Esophagus squamous epithelium (tissue), 5 donors: ENCODE measurements around the gene SAA1. TPM values are rescaled to one million over a fixed set of nuclear protein-coding genes. Genes with fewer than 3 reads are reported as not detected.

Experiments
- DNase-seq: peaks from one replicate; lab custom pipeline; 2025; lab: John Stamatoyannopoulos, UW
- H3K27ac ChIP-seq, 4 donors: fragments of 200-600 bp; sonication (generic); one replicate each; pipeline ENCODE4 v1.5.1; 2016 to 2019; ENCODE audit warnings: mild to moderate bottlenecking in 1 of 4
- H3K27me3 ChIP-seq, 4 donors: fragments of 200-600 bp; sonication (generic); 1 replicate in 3 of 4; 2 replicates in 1 of 4; pipeline versions ENCODE4 v1.5.1 to v1.6.0; 2017 to 2021; ENCODE audit warnings: antibody characterized with exemption in 1 of 4
- H3K36me3 ChIP-seq, 3 donors: fragments of 200-600 bp; sonication (generic); one replicate each; pipeline ENCODE4 v1.5.1; 2016 to 2019
- H3K4me1 ChIP-seq, 3 donors: fragments of 200-600 bp; sonication (generic); one replicate each; pipeline ENCODE4 v1.5.1; 2017 to 2019
- H3K4me3 ChIP-seq, 4 donors: fragments of 200-600 bp; sonication (generic); 1 replicate in 3 of 4; 2 replicates in 1 of 4; pipeline ENCODE4 v1.5.1; 2016 to 2019; ENCODE audit warnings: mild to moderate bottlenecking in 2 of 4, moderate library complexity in 1 of 4
- H3K9me3 ChIP-seq, 3 donors: fragments of 200-600 bp; sonication (generic); one replicate each; pipeline ENCODE4 v1.5.1; 2016 to 2019
- POLR2A ChIP-seq, 4 donors: fragments of 450-650 bp; IDR thresholded peaks; one replicate each; pipeline ENCODE4 v1.6.1; 2017; ENCODE audit warnings: antibody characterized with exemption in 4 of 4, mild to moderate bottlenecking in 4 of 4, moderate library complexity in 3 of 4
- WGBS, 2 donors: methylation state at CpG; one replicate each; pipeline ENCODE4 v1.1.5; 2018; 5-methylcytosine and 5-hydroxymethylcytosine counted together
- intact Hi-C: fragments of 100-400 bp; cut with DNase I; formaldehyde crosslinking; loops from one replicate; pipeline ENCODE4 v1.15.0; 2022
- total RNA-seq, 4 donors: library from RNA; depleted of rRNA; stranded (reverse); fragments of >200 nt; gene quantifications; one replicate each; pipeline ENCODE4 v1.1.0, GENCODE V29; 2016
- TF ChIP-seq, protein P1 (sequence below), 6 experiments: fragments of 450-650 bp in 4 of 6; fragments of 200-600 bp in 2 of 6; sonication (generic) in 2 of 6; IDR thresholded peaks; one replicate each; pipeline ENCODE4 v1.5.1; 2016 to 2019; ENCODE audit warnings: antibody characterized with exemption in 6 of 6, mild to moderate bottlenecking in 4 of 6, moderate library complexity in 4 of 6
- donor health status: DM: yes; HTN: yes; CAD: no.

Gene SAA1
- total RNA-seq, 4 donors from 2014 or later, result 2.3 to 207 (median 22.6) TPM

DNA sequence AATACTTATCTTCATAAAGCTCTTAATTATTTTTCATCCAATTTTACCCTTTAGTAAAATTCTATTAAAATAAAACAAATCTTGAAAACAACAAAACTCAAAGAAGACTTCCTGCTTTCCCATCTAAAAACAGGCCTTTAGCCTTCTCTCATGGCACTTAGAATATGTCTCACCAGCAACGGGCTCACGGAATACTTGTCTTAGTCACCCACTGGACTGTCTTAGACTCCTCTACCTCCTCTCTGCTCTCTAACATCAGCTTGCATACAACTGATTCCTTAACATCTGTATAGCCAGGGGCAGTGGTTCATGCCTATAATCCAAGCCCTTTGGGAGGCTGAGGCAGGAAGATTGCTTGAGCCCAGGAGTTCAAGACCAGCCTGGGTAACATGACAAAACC is 42.2 kb downstream of the SAA1 start:
- H3K4me1 ChIP-seq, result peaks cover 13 to 74% (median 33%) of the 10 kb centered on the region in 3 donors
- H3K9me3 ChIP-seq, result no peaks in the 10 kb centered on the region
- intact Hi-C loops, result no loop called here
- no peak for DNase-seq
- 57 to 81% methylated on average over 2 of the region's 2 CpGs for WGBS, 2 donors
- peak overlapping the region in 3 of 4 donors; percentile 28 to 74 (median 65) for H3K27ac ChIP-seq
- H3K27me3 ChIP-seq, result no peaks in the 10 kb centered on the region
- TF ChIP-seq, protein P1, sequence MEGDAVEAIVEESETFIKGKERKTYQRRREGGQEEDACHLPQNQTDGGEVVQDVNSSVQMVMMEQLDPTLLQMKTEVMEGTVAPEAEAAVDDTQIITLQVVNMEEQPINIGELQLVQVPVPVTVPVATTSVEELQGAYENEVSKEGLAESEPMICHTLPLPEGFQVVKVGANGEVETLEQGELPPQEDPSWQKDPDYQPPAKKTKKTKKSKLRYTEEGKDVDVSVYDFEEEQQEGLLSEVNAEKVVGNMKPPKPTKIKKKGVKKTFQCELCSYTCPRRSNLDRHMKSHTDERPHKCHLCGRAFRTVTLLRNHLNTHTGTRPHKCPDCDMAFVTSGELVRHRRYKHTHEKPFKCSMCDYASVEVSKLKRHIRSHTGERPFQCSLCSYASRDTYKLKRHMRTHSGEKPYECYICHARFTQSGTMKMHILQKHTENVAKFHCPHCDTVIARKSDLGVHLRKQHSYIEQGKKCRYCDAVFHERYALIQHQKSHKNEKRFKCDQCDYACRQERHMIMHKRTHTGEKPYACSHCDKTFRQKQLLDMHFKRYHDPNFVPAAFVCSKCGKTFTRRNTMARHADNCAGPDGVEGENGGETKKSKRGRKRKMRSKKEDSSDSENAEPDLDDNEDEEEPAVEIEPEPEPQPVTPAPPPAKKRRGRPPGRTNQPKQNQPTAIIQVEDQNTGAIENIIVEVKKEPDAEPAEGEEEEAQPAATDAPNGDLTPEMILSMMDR (IDR thresholded peaks at IDR 0.05), result no peak
- no peak for TF ChIP-seq POLR2A (IDR thresholded peaks at IDR 0.05)
- peaks cover 0 to 68% (median 3%) of the 10 kb centered on the region in 3 donors for H3K36me3 ChIP-seq
- H3K4me3 ChIP-seq, result no peak overlapping the region

DNA sequence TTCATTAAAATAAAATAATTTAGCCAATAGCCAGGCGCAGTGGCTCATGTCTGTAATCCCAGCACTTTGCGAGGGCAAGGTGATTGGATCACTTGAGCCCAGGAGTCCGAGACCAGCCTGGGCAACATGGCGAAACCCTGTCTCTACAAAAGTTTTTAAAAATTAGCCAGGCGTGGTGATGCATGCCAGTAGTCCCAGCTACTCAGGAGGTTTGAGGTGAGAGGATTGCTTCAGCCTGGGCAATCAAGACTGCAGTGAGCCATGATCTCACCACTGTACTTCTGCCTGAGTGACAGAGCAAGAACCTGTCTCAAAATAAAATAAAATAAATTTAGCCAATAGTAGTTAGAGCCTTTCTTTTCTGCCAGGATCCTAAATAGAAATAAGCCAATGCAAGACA is 43.6 kb downstream of the SAA1 start:
- Histone ChIP-seq H3K27ac (peak overlapping the region in 3 of 4 donors; percentile 47 to 78 (median 76)), H3K36me3 (peaks cover 0 to 54% (median 3%) of the 10 kb centered on the region in 3 donors), H3K27me3 (no peaks in the 10 kb centered on the region), H3K9me3 (no peaks in the 10 kb centered on the region), H3K4me1 (peaks cover 15 to 81% (median 37%) of the 10 kb centered on the region in 3 donors), H3K4me3 (no peak overlapping the region)
- 92 to 93% methylated on average over 5 of the region's 5 CpGs for WGBS, 2 donors
- no peak for DNase-seq
- intact Hi-C loops, result no loop called here
- no peak for TF ChIP-seq POLR2A (IDR thresholded peaks at IDR 0.05)
- TF ChIP-seq, protein P1 (IDR thresholded peaks at IDR 0.05), result no peak

DNA sequence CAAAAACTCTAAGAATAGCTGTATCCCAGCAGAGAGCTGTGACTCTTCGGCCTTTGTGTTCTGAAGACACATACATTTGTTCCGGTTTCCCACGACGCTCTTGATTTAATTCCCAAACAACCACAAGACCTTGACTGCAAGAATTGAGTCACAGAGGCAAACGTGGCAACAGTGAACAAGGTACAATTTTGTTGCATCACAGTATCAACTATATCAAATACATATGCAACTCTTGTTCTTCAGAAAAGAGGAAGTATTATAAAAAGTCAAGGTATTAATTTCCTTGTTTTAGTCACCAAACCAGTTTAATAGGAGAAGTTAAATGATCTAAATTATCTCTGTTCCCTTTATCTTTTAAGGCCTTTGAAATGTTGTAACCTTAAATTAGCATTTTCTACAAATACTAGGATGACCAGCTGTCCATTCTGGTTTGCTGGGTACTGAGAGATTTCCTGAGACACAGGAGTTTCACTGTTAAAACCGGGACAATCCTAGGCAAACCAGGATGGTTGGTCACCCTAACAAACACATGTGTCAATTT is 44.8 kb downstream of the SAA1 start:
- H3K36me3 ChIP-seq, result peaks cover 0 to 44% (median 3%) of the 10 kb centered on the region in 3 donors

DNA sequence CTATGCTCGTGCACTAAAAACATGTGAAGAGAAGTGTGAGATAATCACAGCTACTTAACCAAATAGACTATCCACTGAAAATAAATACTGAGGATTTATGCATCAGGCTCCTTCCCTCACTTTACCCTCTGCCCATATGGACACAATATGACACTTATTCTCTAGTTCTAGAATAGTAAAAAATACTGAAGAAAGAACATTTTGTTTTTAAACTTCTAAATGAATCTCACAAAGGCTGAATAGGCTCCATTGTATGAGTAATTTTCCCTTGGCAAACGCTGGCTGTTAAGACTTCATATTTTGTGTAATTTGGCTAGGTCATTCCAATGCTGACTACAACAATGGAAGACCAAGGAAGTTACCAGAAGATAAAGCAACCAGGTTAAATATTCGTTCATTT is 45.9 kb downstream of the SAA1 start:
- no peak for TF ChIP-seq POLR2A (IDR thresholded peaks at IDR 0.05)
- TF ChIP-seq, protein P1 (IDR thresholded peaks at IDR 0.05), result no peak
- no peaks in the 10 kb centered on the region for H3K9me3 ChIP-seq
- H3K4me1 ChIP-seq, result peaks cover 15 to 63% (median 37%) of the 10 kb centered on the region in 3 donors
- WGBS, 2 donors, result 25 to 44% methylated on average over 3 of the region's 3 CpGs
- no peak for DNase-seq
- no peak overlapping the region for H3K4me3 ChIP-seq
- peaks cover 0 to 44% (median 3%) of the 10 kb centered on the region in 3 donors for H3K36me3 ChIP-seq
- H3K27ac ChIP-seq, result peak overlapping the region; percentile 62 to 78 (median 74)
- intact Hi-C loops, result no loop called here
- no peaks in the 10 kb centered on the region for H3K27me3 ChIP-seq

More for the DNA sequence above, 44.8 kb downstream of the SAA1 start:
- DNase-seq, result no peak
- H3K27me3 ChIP-seq, result no peaks in the 10 kb centered on the region
- 36 to 60% methylated on average over 6 of the region's 6 CpGs for WGBS, 2 donors
- H3K4me3 ChIP-seq, result no peak overlapping the region
- peaks cover 15 to 69% (median 37%) of the 10 kb centered on the region in 3 donors for H3K4me1 ChIP-seq
- H3K9me3 ChIP-seq, result no peaks in the 10 kb centered on the region
- H3K27ac ChIP-seq, result peak overlapping the region; percentile 62 to 78 (median 76)
- intact Hi-C loops, result no loop called here
- TF ChIP-seq POLR2A (IDR thresholded peaks at IDR 0.05), result no peak
- TF ChIP-seq, protein P1 (IDR thresholded peaks at IDR 0.05), result no peak

DNA sequence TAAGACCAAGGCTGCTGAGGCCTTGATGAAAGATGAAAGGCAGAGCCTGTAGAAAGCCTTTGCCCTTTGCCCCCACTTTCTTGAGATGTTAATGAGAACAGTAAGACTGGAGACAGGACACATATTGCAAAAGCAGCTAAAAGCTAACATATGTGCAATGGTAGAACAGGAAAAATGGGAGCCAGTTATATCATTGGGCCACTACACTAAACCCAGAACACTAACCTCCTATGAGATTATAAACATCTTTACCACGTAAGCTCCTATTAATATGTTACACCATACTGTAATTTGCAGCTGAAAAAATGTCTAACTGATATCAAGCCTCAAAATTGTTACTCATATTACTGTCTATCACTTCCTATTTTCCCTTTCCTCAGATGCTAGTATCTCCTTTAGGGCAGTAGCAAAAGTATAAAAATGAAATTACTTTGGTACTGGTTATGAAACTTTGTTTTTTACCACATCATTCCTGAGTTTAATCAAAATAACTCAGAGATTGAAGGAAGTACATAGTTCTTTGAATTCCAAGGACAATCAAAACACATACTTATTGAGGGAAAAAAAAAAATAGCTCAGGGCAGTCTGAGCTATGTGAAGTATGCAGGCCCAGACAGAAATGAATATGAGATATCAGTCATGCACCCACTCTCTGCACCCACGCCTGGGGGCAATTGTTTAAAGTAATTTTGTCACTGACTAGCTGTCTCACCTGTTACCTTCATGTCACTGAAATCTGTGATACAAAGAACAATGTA is 46.8 kb downstream of the SAA1 start:
- Histone ChIP-seq H3K4me1 (peaks cover 15 to 55% (median 34%) of the 10 kb centered on the region in 3 donors), H3K36me3 (peaks cover 0 to 48% (median 3%) of the 10 kb centered on the region in 3 donors), H3K9me3 (no peaks in the 10 kb centered on the region), H3K27ac (peak overlapping the region; percentile 62 to 78 (median 74)), H3K4me3 (no peak overlapping the region), H3K27me3 (no peaks in the 10 kb centered on the region)
- no peak for DNase-seq
- 30 to 42% methylated on average over 2 of the region's 2 CpGs for WGBS, 2 donors
- TF ChIP-seq, protein P1 (IDR thresholded peaks at IDR 0.05), result no peak
- TF ChIP-seq POLR2A (IDR thresholded peaks at IDR 0.05), result no peak
- intact Hi-C loops, result no loop called here
